HCT116 (cell line): ENCODE data around the gene WDR59. TPM values are rescaled to one million over a fixed set of nuclear protein-coding genes. Genes with fewer than 3 reads are reported as not detected.

ENCODE experiments used
- ATAC-seq: fragments of 200-7000 bp; cut with Tn5 transposase; 2 replicates; pipeline ENCODE4 v1.9.1; 2020; ENCODE audit warnings: mild to moderate bottlenecking, moderate library complexity
- BruUV-seq: library from RNA; stranded (reverse); fragments of 400-500 nt; replicated peaks from 2 replicates; lab custom pipeline; 2021; lab: Mats Ljungman, UMichigan
- CTCF ChIA-PET: fragments of 300-600 bp; sonication (Branson Sonifier 250); formaldehyde crosslinking; loops from one replicate; lab custom pipeline; 2021; ENCODE audit warnings: antibody characterized with exemption; lab: Charles Lee
- POLR2A ChIA-PET: fragments of 300-600, 350-600 bp; sonication (Branson Sonifier 250); formaldehyde crosslinking; loops from one replicate; lab custom pipeline; 2021; ENCODE audit warnings: antibody characterized with exemption; lab: Charles Lee
- RAD21 ChIA-PET, 2 experiments: fragments of 300-600 bp; sonication (Branson Sonifier 250); formaldehyde crosslinking; loops; one replicate each; lab custom pipeline; 2023; ENCODE audit warnings: low total read pairs in 2 of 2; ENCODE audit not compliant: uncharacterized antibody in 2 of 2, unreplicated experiment in 2 of 2, low non-redundant PET in 1 of 2; lab: Charles Lee
- DNase-seq: peaks from one replicate; pipeline ENCODE4 v3.0.0-alpha.2; 2010; ENCODE audit warnings: low read depth, low spot score
- H2AFZ ChIP-seq: fragments of 200-600 bp; shearing (Covaris generic), sonication (generic); 2 replicates; pipeline ENCODE4 v1.6.1; 2017; ENCODE audit warnings: low read depth, mixed run types, mixed read lengths, antibody characterized with exemption, low read length; ENCODE audit not compliant: poor library complexity, severe bottlenecking
- H3K27ac ChIP-seq: 2 replicates; pipeline ENCODE4 v1.5.1; 2012; ENCODE audit warnings: low read depth, low read length
- H3K27me3 ChIP-seq: fragments of 200-600 bp; sonication (generic); 2 replicates; pipeline ENCODE4 v1.6.1; 2016; ENCODE audit warnings: mixed run types, low read length, mixed read lengths; ENCODE audit not compliant: insufficient read depth
- H3K36me3 ChIP-seq, 2 experiments: fragments of 200-500 bp in 1 of 2; fragments of 200-600 bp in 1 of 2; sonication (Bioruptor generic) in 1 of 2; sonication (generic) in 1 of 2; 2 replicates each; pipeline versions ENCODE4 v1.5.1 to v1.6.1; 2014 to 2016; ENCODE audit warnings: low read length in 2 of 2, inconsistent platforms in 1 of 2, mixed read lengths in 1 of 2, mixed run types in 1 of 2; ENCODE audit not compliant: insufficient read depth in 2 of 2, control insufficient read depth in 1 of 2
- H3K4me1 ChIP-seq, 2 experiments: fragments of 200-600 bp in 1 of 2; sonication (generic) in 1 of 2; 2 replicates each; pipeline versions ENCODE4 v1.5.1 to v1.6.1; 2012 to 2017; ENCODE audit warnings: low read length in 2 of 2, inconsistent platforms in 1 of 2, mild to moderate bottlenecking in 1 of 2, mixed read lengths in 1 of 2, mixed run types in 1 of 2, moderate library complexity in 1 of 2; ENCODE audit not compliant: insufficient read depth in 2 of 2, control insufficient read depth in 1 of 2
- H3K4me2 ChIP-seq: fragments of 200-600 bp; sonication (generic); 2 replicates; pipeline ENCODE4 v1.6.1; 2017; ENCODE audit warnings: mixed run types, low read length, mixed read lengths
- H3K4me3 ChIP-seq, 2 experiments: fragments of 200-600 bp in 1 of 2; sonication (generic) in 1 of 2; replicated peaks in 1 of 2; 2 replicates each; pipeline ENCODE4 v1.5.1; 2011 to 2016; ENCODE audit warnings: low read length in 2 of 2, control low read depth in 1 of 2, low read depth in 1 of 2, mild to moderate bottlenecking in 1 of 2, mixed read lengths in 1 of 2, mixed run types in 1 of 2
- H3K79me2 ChIP-seq: fragments of 200-600 bp; sonication (generic); 2 replicates; pipeline ENCODE4 v1.6.1; 2017; ENCODE audit warnings: mild to moderate bottlenecking, mixed run types, low read length, moderate library complexity, mixed read lengths; ENCODE audit not compliant: insufficient read depth
- H3K9ac ChIP-seq: fragments of 200-600 bp; sonication (generic); 2 replicates; pipeline ENCODE4 v1.6.1; 2016; ENCODE audit warnings: low read length, mixed read lengths
- H3K9me2 ChIP-seq: fragments of 200-600 bp; sonication (generic), shearing (Covaris generic); 2 replicates; pipeline ENCODE4 v1.6.1; 2017; ENCODE audit warnings: mixed run types, mild to moderate bottlenecking, moderate library complexity; ENCODE audit not compliant: insufficient read depth
- H3K9me3 ChIP-seq, 2 experiments: fragments of 200-500 bp in 1 of 2; fragments of 200-600 bp in 1 of 2; sonication (Bioruptor generic) in 1 of 2; sonication (generic) in 1 of 2; 2 replicates each; pipeline ENCODE4 v1.6.1; 2014 to 2017; ENCODE audit warnings: low read length in 2 of 2, mixed read lengths in 2 of 2, inconsistent platforms in 1 of 2, low read depth in 1 of 2, mild to moderate bottlenecking in 1 of 2, mixed run types in 1 of 2, moderate library complexity in 1 of 2; ENCODE audit not compliant: control insufficient read depth in 1 of 2, insufficient read depth in 1 of 2
- H4K20me1 ChIP-seq: fragments of 200-600 bp; sonication (generic), shearing (Covaris generic); 2 replicates; pipeline ENCODE4 v1.6.1; 2017; ENCODE audit warnings: mixed run types, mild to moderate bottlenecking, moderate library complexity; ENCODE audit not compliant: insufficient read depth
- CEBPB ChIP-seq: IDR thresholded peaks from 2 replicates; pipeline ENCODE4 v1.6.1; 2012; ENCODE audit warnings: low read depth
- EGR1 ChIP-seq: IDR thresholded peaks from 2 replicates; pipeline ENCODE4 v1.6.1; 2012; ENCODE audit warnings: low read depth
- FOSL1 ChIP-seq: IDR thresholded peaks from 2 replicates; pipeline ENCODE4 v1.6.1; 2012; ENCODE audit warnings: low read depth
- SRF ChIP-seq: IDR thresholded peaks from 2 replicates; pipeline ENCODE4 v1.6.1; 2012; ENCODE audit warnings: low read depth
- TCF7L2 ChIP-seq: IDR thresholded peaks from 2 replicates; pipeline ENCODE4 v1.7.0; 2011; ENCODE audit warnings: borderline replicate concordance, inconsistent platforms; ENCODE audit not compliant: insufficient read depth, insufficient read length; ENCODE audit errors: extremely low read depth
- ZNF274 ChIP-seq: fragments of 200-500 bp; sonication (Bioruptor generic); IDR thresholded peaks from 2 replicates; pipeline ENCODE4 v1.6.1; 2014; ENCODE audit warnings: mild to moderate bottlenecking, low read depth, low read length, inconsistent platforms
- intact Hi-C: fragments of 100-400 bp; cut with micrococcal nuclease; formaldehyde crosslinking; loops from 2 replicates; pipeline ENCODE4 v1.10.0; 2022
- total RNA-seq: library from RNA; stranded (reverse); gene quantifications from one replicate; pipeline ENCODE4 v1.2.1, GENCODE V29; 2021; ENCODE audit not compliant: unreplicated experiment
- TF ChIP-seq, protein P1 (sequence below): IDR thresholded peaks from 2 replicates; pipeline ENCODE4 v1.6.1; 2012; ENCODE audit warnings: low read depth
- TF ChIP-seq, protein P2 (sequence below): IDR thresholded peaks from 2 replicates; pipeline ENCODE4 v1.6.1; 2012
- TF ChIP-seq, protein P3 (sequence below): IDR thresholded peaks from 2 replicates; pipeline ENCODE4 v1.6.1; 2011; ENCODE audit warnings: mild to moderate bottlenecking, low read length, moderate library complexity; ENCODE audit not compliant: insufficient replicate concordance; ENCODE audit errors: extremely low read depth

WDR59 gene
- total RNA-seq, 1 experiment from 2014 or later: 96.9 TPM

DNA sequence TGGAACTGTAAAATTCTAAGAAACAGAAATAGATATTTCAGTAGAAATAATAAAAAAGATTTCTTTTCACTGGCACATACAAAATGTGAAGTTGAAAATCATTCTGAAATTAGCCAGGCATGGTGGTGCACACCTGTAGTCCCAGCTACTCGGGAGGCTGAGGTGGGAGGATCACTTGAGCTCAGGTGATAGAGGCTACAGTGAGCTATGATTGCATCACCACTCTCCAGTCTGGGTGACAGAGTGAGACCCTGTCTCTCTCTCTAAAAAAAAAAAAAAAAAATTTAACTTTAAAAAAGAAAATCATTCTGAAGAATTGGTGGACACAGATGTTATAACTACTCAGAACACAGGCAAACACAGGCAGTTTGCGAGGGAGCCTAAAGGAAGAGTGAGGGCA lies 112.6 kb downstream of the WDR59 start:
- intact Hi-C loops: no loop called here
- POLR2A ChIA-PET: no interaction called here
- H3K27ac ChIP-seq: no peak overlapping the region
- H3K4me3 ChIP-seq: no peak overlapping the region
- TF ChIP-seq FOSL1: no peak
- TF ChIP-seq ZNF274: no peak
- TF ChIP-seq EGR1: no peak
- TF ChIP-seq SRF: no peak
- TF ChIP-seq, protein P1, sequence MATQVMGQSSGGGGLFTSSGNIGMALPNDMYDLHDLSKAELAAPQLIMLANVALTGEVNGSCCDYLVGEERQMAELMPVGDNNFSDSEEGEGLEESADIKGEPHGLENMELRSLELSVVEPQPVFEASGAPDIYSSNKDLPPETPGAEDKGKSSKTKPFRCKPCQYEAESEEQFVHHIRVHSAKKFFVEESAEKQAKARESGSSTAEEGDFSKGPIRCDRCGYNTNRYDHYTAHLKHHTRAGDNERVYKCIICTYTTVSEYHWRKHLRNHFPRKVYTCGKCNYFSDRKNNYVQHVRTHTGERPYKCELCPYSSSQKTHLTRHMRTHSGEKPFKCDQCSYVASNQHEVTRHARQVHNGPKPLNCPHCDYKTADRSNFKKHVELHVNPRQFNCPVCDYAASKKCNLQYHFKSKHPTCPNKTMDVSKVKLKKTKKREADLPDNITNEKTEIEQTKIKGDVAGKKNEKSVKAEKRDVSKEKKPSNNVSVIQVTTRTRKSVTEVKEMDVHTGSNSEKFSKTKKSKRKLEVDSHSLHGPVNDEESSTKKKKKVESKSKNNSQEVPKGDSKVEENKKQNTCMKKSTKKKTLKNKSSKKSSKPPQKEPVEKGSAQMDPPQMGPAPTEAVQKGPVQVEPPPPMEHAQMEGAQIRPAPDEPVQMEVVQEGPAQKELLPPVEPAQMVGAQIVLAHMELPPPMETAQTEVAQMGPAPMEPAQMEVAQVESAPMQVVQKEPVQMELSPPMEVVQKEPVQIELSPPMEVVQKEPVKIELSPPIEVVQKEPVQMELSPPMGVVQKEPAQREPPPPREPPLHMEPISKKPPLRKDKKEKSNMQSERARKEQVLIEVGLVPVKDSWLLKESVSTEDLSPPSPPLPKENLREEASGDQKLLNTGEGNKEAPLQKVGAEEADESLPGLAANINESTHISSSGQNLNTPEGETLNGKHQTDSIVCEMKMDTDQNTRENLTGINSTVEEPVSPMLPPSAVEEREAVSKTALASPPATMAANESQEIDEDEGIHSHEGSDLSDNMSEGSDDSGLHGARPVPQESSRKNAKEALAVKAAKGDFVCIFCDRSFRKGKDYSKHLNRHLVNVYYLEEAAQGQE: no peak
- TF ChIP-seq CEBPB: no peak
- TF ChIP-seq, all 23 proteins: peak for 0
- H3K9me3 ChIP-seq: no peaks in the 10 kb centered on the region
- no peak overlapping the region for H3K9ac ChIP-seq
- peaks cover 0 to 4% of the 10 kb centered on the region in 2 experiments; a peak in 1 of 4 replicates for H3K36me3 ChIP-seq
- peaks cover 11 to 29% of the 10 kb centered on the region in 2 experiments for H3K4me1 ChIP-seq
- DNase-seq: no peak
- H3K9me2 ChIP-seq: no peaks in the 10 kb centered on the region
- H3K79me2 ChIP-seq: no peaks in the 10 kb centered on the region
- CTCF ChIA-PET: interaction anchor here (2.3 kb wide), 1 partner anchor 10 kb away, joined by 13 read pairs; no protein-coding TSS in a partner anchor
- no TSS peak for BruUV-seq
- no peaks in the 10 kb centered on the region for H4K20me1 ChIP-seq
- ATAC-seq: no peak
- no peak overlapping the region for H3K4me2 ChIP-seq
- no peaks in the 10 kb centered on the region for H3K27me3 ChIP-seq
- no peak overlapping the region for H2AFZ ChIP-seq
- RAD21 ChIA-PET: no interaction called here

DNA sequence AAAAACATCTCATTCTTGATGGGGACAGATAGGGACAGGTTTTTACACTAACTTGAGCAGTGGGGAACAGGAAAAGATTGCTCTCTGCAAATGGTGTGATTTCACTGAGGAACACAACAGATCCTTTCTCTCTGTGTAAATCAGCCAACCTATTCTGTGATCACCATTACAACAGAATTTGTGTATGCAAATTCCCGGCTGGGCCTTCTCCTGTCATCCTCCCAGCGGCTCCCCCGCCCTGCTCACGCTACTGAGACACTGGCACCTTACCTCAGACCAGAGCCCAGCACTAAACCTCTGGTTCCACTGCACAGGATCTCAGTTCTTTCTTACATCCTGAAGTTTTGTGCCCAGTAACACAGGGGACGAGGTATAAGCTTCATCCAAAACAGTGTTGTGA lies 113.3 kb downstream of the WDR59 start:
- ChIA-PET POLR2A (no interaction called here), CTCF (interaction anchor here (2.3 kb wide), 1 partner anchor 9 kb away, joined by 13 read pairs; no protein-coding TSS in a partner anchor), RAD21 (no interaction called here)
- no TSS peak for BruUV-seq
- H2AFZ ChIP-seq: no peak overlapping the region
- H3K36me3 ChIP-seq: peaks cover 0 to 4% of the 10 kb centered on the region in 2 experiments; a peak in 1 of 4 replicates
- no peak overlapping the region for H3K4me3 ChIP-seq
- H3K27ac ChIP-seq: no peak overlapping the region
- no peaks in the 10 kb centered on the region for H3K9me3 ChIP-seq
- H3K79me2 ChIP-seq: no peaks in the 10 kb centered on the region
- intact Hi-C loops: no loop called here
- DNase-seq (no peak), ATAC-seq (no peak)
- H3K9me2 ChIP-seq: no peaks in the 10 kb centered on the region
- peaks cover 11 to 29% of the 10 kb centered on the region in 2 experiments for H3K4me1 ChIP-seq
- H3K27me3 ChIP-seq: no peaks in the 10 kb centered on the region
- H3K9ac ChIP-seq: no peak overlapping the region
- no peak overlapping the region for H3K4me2 ChIP-seq
- H4K20me1 ChIP-seq: no peaks in the 10 kb centered on the region
- TF ChIP-seq, protein P2, sequence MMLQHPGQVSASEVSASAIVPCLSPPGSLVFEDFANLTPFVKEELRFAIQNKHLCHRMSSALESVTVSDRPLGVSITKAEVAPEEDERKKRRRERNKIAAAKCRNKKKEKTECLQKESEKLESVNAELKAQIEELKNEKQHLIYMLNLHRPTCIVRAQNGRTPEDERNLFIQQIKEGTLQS: no peak
- no peak for TF ChIP-seq TCF7L2
- TF ChIP-seq, protein P1: no peak
- TF ChIP-seq, protein P3, sequence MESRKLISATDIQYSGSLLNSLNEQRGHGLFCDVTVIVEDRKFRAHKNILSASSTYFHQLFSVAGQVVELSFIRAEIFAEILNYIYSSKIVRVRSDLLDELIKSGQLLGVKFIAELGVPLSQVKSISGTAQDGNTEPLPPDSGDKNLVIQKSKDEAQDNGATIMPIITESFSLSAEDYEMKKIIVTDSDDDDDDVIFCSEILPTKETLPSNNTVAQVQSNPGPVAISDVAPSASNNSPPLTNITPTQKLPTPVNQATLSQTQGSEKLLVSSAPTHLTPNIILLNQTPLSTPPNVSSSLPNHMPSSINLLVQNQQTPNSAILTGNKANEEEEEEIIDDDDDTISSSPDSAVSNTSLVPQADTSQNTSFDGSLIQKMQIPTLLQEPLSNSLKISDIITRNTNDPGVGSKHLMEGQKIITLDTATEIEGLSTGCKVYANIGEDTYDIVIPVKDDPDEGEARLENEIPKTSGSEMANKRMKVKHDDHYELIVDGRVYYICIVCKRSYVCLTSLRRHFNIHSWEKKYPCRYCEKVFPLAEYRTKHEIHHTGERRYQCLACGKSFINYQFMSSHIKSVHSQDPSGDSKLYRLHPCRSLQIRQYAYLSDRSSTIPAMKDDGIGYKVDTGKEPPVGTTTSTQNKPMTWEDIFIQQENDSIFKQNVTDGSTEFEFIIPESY: no peak
